Spleen (tissue), 7 donors: ENCODE results near the gene TIMM29.

Source experiments
- CTCF ChIP-seq, 11 experiments: fragments of 200-600 bp in 7 of 11; fragments of 450-650 bp in 4 of 11; sonication (generic) in 4 of 11; IDR thresholded peaks in 8 of 11; conservative IDR thresholded peaks in 3 of 11; 1 replicate in 7 of 11; 2 replicates in 4 of 11; pipeline versions ENCODE4 v1.4.0 to v1.8.0; 2016 to 2021; ENCODE audit warnings: antibody characterized with exemption in 11 of 11, inconsistent platforms in 4 of 11, mild to moderate bottlenecking in 1 of 11
- POLR2A ChIP-seq, 3 donors: fragments of 450-650 bp; IDR thresholded peaks; one replicate each; pipeline ENCODE4 v1.5.1; 2017; ENCODE audit warnings: antibody characterized with exemption in 3 of 3, mild to moderate bottlenecking in 1 of 3
- POLR2AphosphoS5 ChIP-seq, 3 donors: sonication (generic); formaldehyde crosslinking; IDR thresholded peaks; one replicate each; pipeline ENCODE4 v1.5.1; 2017; ENCODE audit warnings: antibody characterized with exemption in 3 of 3
- donor health status: DM: no; HTN: no; CAD: no; lungs with moderate emphysema.
- donor health status: DM: no; HTN: no; CAD: no.
- donor health status: DM: no; HTN: no; CAD: no.

GRCh38 chr19:10899151-10899653, 29.4 kb upstream of the TIMM29 start:
- TF ChIP-seq POLR2A (IDR thresholded peaks at IDR 0.05) (no peak), CTCF (IDR thresholded peaks at IDR 0.05 in 8 of 11, conservative IDR thresholded peaks at IDR 0.05 in 3 of 11) (no peak), POLR2AphosphoS5 (IDR thresholded peaks at IDR 0.05) (no peak)
